ENCODE measurements around the gene FAM219B.
A peak's percentile ranks its signal among the peaks of the same experiment; 100 is the strongest.

The FAM219B gene

DNA sequence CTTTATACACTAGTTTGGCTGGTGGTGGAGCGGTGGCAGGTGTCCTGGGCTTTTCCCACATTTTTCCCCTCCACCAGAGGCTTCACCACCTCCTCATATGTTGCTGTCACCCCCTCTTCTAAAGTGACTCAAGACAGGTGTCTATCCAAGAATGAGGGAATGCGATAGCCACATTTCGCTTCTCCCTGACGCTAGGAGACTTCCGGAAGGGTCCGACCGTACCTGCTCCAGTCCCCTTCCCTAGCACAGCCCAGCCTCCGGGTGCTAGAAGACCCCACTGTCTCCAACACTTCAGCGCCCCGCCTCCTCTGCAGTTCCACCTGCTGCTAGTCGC is 34.0 kb downstream of the FAM219B start:
- DNase-seq (ENCODE audit: low spot score): no peak

DNA sequence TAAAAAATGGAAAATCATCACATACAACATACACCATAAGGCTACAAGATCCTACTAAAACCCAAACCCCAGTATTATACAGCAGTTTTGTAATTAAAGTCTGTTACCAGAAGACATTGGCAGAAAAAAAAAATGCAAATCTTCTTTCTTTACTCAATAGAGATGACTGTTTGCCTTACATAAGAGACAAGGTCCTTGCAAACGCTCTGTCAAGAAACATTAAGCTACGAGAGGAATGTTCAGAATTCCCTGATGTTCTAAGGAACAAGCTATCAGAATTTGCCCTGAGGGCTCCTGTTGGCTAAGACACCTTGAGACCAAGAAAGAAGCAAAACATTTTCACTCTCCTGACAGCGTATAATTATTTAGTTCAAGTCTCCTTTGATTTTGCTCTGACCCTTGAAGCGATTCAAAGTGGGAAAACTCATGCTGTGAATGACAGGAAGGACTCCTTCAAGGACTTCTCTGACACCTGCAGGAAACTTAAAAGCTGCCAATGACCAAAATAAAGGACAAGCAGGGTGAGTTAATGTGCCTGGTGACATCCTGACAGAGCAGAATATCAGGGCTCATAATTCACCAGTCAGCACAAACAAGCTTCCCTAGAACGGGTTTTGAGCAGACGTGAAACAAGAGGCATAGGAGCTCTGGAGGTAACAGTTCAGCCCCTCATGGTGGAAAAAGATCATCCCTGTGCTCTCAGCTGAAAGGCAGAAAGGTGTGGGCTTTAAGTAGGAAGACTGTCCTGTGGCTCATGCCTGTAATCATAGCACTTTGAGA is 36.0 kb downstream of the FAM219B start:
- DNase-seq (ENCODE audit: low spot score): no peak

DNA sequence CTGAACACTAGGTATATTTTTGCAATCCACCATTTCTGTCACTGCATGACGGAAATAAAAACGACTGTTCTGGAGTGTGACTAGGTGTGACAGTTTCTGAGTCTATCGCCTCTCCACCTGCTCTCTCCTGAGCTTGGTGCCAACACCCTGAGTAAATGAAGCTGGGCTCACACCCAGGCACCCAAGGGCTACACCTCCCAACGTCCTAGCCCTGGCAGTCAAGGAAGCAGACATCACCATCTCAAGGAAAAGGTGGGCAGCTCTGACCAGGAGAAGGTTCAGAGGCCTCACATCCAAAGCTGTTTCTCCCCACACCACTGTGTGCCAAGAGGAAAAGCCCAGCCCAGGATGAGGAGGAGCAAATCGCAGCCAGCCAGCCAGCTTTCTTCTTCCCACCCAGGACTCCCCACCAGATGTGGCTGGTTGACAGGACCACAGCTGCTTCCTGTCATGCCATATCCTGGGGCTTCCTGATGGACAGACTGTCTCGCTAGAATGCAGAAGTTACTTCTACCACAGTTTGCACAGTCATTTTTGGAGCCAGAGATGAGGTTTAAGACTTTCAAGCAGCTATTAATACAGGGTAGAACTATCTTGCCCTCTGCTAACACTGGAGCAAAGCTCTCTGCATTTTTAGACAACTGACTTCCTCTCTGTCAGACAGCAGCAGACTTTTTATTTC is 36.8 kb downstream of the FAM219B start:
- DNase-seq (ENCODE audit: low spot score): peak; percentile 60

DNA sequence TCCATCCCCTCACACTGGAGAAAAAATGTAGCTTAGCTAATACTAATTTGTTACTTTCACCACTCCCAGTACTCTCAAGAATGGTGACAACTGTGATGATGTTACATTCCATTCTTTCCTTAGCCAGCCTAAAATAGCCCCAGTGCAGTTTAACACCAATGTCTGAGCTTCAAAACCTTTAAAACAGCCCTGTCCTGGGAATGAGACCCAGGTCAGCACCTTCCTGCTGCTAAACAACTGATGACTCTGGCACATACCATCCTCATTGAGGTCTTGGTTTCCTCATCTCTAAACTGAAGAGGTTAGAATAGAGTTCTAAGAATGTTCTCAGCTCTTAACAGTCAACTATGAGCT is 37.3 kb downstream of the FAM219B start:
- DNase-seq (ENCODE audit: low spot score): no peak

DNA sequence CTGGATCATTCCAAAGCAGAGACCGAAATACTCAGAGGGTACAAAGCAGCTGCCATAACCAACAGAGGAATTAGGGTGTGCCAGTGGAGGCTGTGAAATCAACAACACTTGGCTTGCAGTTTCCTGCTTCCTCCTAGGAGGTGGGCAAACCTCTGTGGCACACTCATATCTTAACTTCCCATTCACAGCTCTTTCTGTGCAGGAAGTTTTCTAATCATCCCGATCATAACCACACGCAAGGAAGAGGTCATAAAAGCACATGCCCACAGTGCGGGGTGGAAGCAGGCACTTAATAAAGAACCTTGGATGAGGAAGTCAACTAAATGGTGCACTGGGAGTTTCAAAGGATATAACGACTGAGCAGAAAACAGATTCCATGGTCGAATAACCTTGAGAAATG is 38.6 kb downstream of the FAM219B start:
- no peak for DNase-seq (ENCODE audit: low spot score)

GRCh38 chr15:74867466-74868038 is 39.1 kb downstream of the FAM219B start:
- no peak for DNase-seq (ENCODE audit: low spot score)

DNA sequence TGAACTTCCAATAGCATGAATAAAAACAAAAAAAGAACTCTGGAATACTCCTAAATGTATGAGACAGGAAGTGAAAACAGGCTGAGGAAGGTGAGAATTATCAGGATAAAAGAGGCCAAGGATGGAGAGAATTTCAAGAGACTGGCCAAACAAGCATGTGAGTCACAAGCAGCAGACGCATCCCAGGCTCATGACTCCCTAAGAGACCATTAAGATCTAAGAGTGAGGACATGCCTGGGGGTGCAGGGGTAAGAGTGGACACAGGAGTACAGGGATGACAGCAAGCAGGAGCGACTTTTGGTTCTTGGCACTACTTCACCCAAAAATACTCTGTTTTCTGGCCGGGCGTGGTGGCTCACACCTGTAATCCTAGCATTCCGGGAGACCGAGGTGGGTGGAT is 40.6 kb downstream of the FAM219B start:
- no peak for DNase-seq (ENCODE audit: low spot score)

GRCh38 chr15:74865316-74865715 is 41.3 kb downstream of the FAM219B start:
- no peak for DNase-seq (ENCODE audit: low spot score)

GRCh38 chr15:74864296-74864695 is 42.4 kb downstream of the FAM219B start:
- DNase-seq (ENCODE audit: low spot score): no peak

DNA sequence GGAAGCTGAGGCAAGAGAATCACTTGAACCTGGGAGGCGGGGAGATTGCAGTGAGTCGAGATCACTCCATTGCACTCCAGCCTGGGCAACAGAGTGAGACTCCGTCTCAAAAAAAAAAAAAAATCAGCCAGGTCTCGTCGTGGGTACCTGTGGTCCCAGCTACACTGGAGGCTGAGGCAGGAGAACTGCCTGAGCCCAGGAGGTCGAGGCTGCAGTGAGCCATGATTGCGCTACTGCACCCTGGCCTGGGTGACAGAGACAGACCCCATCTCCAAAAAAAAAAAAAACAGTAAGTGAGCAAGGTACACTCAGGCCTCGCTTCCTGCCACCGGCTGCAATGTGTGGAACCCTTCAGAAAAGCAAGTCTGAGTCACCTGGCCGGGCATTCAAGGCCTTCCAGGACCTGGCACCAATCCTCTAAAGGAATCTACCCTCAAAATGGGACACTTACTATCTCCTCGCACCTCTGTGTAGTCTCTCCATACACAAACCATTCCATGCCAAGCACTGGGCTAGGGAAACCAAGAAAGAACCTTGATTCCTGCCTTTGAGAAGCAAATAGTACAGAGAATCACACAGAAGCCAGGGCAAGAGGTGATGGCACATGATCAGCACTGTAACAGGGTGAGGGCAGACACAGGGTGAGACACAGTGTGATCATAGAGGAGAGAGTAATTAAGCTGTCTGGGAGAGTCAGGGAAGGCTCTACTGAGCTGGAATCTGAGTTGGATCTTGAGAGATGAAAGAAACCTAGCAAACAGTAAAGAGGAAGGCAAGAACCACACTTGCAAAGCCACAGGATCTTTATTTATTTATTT is 43.2 kb downstream of the FAM219B start:
- no peak for DNase-seq (ENCODE audit: low spot score)

DNA sequence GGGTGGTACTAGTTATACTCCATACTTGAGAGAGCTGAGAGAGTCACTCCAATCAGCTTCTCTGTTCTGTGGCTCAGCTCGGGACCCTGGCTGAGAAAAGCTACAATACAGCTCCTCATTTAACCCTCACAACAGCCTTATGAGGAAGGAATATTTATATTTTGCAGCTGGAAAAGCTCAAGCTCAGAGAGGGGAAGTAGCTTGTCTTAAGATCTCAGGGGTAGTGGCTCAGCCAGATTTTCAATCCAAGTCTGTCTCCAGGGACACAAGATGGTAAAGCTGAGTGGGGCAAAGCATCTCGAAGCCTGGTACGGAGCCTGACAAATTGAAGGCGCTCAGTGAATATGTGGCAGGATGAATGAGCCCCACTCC is 48.3 kb downstream of the FAM219B start:
- no peak for DNase-seq (ENCODE audit: low spot score)

DNA sequence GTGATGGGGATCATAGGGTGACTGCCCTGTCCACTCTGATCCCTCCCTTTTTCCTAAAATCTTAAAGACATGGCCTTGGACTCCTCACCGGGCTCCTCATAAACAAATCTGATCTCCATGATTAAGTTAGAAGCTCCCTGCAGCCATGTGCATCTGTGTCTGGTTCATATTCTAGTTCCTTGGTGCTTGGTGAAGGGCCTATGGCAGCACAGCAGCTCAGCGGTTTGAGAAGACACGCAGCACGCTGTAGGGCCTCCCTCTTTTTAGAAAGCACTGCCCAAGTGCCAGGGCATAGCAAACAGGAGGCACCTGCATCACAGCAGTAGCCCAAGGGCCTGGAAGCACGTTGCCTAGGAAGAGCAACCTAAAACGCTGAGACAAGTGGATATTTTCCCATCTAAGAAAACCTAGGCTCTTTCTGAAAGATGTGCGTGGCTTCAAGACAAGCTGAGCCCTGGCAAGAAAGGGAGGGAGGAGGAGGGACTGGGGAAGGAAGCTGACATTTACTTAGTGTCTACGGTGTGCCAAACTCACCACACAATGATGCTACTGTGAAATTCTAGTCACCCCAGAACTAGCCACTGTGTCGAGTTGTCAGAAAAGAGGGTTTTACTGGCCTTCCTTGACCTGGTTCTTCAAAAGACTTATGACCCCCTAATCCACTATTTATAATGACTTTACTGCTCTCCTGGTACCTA is 48.8 kb downstream of the FAM219B start:
- peak; percentile 4 for DNase-seq (ENCODE audit: low spot score)

DNA sequence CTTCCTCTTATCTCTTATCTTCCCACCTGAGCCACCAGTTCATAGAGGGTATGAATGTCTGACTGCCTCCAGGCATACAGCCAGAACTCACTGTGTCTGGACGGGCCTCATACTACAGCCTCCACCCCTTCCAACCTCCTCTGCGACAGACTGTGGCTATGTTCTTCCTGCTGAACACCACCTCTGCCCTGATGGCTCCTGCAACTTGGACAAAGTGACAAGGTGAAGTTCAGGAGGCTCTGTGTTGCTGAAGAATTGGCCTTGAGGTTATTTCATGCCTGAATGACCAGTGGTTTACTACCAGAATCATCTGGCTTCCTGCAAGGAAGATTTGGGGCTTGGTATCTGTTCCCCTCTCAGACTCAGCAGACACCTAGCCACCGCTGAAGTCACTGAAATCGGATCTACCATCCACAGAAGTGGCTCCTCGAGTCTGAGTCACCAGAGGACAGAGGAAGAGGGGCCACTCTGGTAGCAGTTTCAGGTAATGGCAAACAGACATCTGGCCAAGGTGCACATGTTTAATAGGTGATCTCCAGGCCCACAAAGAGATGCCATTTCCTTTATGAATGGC is 49.5 kb downstream of the FAM219B start:
- DNase-seq (ENCODE audit: low spot score): peak; percentile 36

DNA sequence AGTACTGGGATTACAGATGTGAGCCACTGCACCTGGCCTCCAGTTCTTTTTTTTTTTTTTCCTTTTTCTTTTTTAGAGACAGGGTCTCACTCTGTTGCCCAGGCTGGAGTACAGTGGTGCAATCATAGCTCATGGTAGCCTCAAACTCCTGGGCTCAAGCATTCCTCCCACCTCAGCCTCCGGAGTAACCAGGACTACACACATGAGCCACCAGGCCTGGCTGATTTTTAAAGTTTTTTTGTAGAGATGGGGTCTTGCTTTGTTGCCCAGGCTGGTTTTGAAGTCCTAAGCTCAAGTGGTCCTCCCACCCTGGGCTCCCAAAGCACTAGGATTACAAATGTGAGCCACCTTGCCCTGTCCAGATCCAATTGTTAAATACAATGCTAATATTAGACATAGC is 50.1 kb downstream of the FAM219B start:
- no peak for DNase-seq (ENCODE audit: low spot score)

DNA sequence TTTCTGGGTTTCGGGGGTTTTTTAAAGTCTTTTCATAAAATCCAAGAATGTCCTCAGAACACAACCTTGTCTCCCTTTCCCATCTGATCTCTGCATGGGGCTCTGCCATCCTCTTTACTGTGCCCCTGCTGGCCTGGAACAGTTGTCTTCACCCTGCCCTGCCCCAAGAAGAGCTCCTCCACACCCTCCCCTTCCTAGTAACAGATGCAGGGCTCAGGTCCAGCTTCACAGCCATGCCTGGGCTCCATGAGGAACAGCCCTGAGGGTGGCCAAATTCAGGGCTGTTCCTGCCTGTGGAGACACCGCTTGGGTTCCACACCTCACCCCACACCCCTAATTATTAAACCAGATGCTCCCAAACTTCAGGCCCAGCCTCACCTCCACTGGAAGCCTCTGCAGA is 50.8 kb downstream of the FAM219B start:
- DNase-seq (ENCODE audit: low spot score): no peak

- no peak for DNase-seq (ENCODE audit: low spot score)
Observed at GRCh38 chr15:74854453-74855022, 52.1 kb downstream of the FAM219B start.

- no peak for DNase-seq (ENCODE audit: low spot score)
Observed at GRCh38 chr15:74851960-74852359, 54.7 kb downstream of the FAM219B start.

- no peak for DNase-seq (ENCODE audit: low spot score)
Observed at GRCh38 chr15:74850393-74850792, 56.3 kb downstream of the FAM219B start.
